Measurements from ENCODE around the gene CAMK2A.

GRCh38 chr5:150295172-150295634 is 5.6 kb upstream of the CAMK2A start:
- TF ChIP-seq CTCF (conservative IDR thresholded peaks at IDR 0.05 in 1 of 2, IDR thresholded peaks at IDR 0.05 in 1 of 2; ENCODE audit: low read depth in 1 of 2, low read length in 2 of 2) (no peak), EZH2 (IDR thresholded peaks at IDR 0.05; ENCODE audit: low read length, missing control alignments) (no peak)

All from fibroblast of lung (primary cell).